HepG2 (cell line): ENCODE measurements around the gene MTA1. TPM values are rescaled to one million over a fixed set of nuclear protein-coding genes. Genes with fewer than 3 reads are reported as not detected.

ENCODE experiments used
- ATAC-seq: fragments of 200-7000 bp; cut with Tn5 transposase; 3 replicates; pipeline ENCODE4 v1.9.1; 2020; ENCODE audit warnings: mild to moderate bottlenecking, moderate library complexity
- BruUV-seq: library from RNA; stranded (reverse); fragments of 400-500 nt; replicated peaks from 2 replicates; lab custom pipeline; 2021; lab: Mats Ljungman, UMichigan
- CTCF ChIA-PET: fragments of 300-600 bp; formaldehyde crosslinking; extraction: SDS; loops from one replicate; lab custom pipeline; 2021; ENCODE audit warnings: low total read pairs, inconsistent platforms, low intra/inter-chr PET ratio; lab: Yijun Ruan, JAX
- POLR2A ChIA-PET: fragments of 350-600 bp; sonication (Branson Sonifier 250); formaldehyde crosslinking; loops from one replicate; lab custom pipeline; 2020; ENCODE audit warnings: antibody characterized with exemption, inconsistent platforms; lab: Yijun Ruan, JAX
- DNase-seq: peaks from one replicate; pipeline ENCODE4 v3.0.0-alpha.2; 2015; ENCODE audit warnings: low spot score
- FAIRE-seq: peaks from 3 replicates; lab custom pipeline; 2011; peaks lifted over from hg19 to GRCh38; lab: Jason Lieb, UNC
- H2AFZ ChIP-seq: one replicate; pipeline ENCODE4 v1.6.1; 2011; ENCODE audit warnings: low read length, inconsistent platforms
- H3K27ac ChIP-seq: fragments of 300-600 bp; 3 replicates; pipeline ENCODE4 v1.8.0; 2011; ENCODE audit warnings: mixed run types, mild to moderate bottlenecking, mixed read lengths, low read length, inconsistent platforms; ENCODE audit not compliant: insufficient read depth; ENCODE audit errors: extremely low read length
- H3K27me3 ChIP-seq, 2 experiments: fragments of 200-600 bp in 1 of 2; 2 replicates in 1 of 2; 3 replicates in 1 of 2; pipeline versions ENCODE4 v1.6.0 to v1.8.0; 2011; ENCODE audit warnings: low read length in 2 of 2, mild to moderate bottlenecking in 2 of 2, moderate library complexity in 2 of 2, inconsistent platforms in 1 of 2; ENCODE audit not compliant: insufficient read depth in 2 of 2, control insufficient read depth in 1 of 2
- H3K36me3 ChIP-seq, 2 experiments: fragments of 200-600 bp in 1 of 2; replicated peaks in 1 of 2; 2 replicates in 1 of 2; 3 replicates in 1 of 2; pipeline versions ENCODE4 v1.5.1 to v1.8.0; 2011; ENCODE audit warnings: low read length in 2 of 2, inconsistent platforms in 1 of 2; ENCODE audit not compliant: insufficient read depth in 2 of 2, control insufficient read depth in 1 of 2
- H3K4me1 ChIP-seq: 2 replicates; pipeline ENCODE4 v1.5.1; 2012; ENCODE audit warnings: low read length, inconsistent platforms; ENCODE audit not compliant: insufficient read depth
- H3K4me2 ChIP-seq: 2 replicates; pipeline ENCODE4 v1.6.0; 2011; ENCODE audit warnings: low read depth, low read length, inconsistent platforms
- H3K4me3 ChIP-seq, 3 experiments: fragments of 200-600 bp in 1 of 3; sonication (generic), shearing (Covaris generic) in 1 of 3; replicated peaks in 1 of 3; 2 replicates each; pipeline ENCODE4 v1.5.1; 2011 to 2016; ENCODE audit warnings: low read length in 3 of 3, inconsistent platforms in 2 of 3, low read depth in 2 of 3, mild to moderate bottlenecking in 2 of 3, control low read depth in 1 of 3, mixed read lengths in 1 of 3; ENCODE audit not compliant: insufficient read depth in 1 of 3
- H3K79me2 ChIP-seq: one replicate; pipeline ENCODE4 v1.6.1; 2011; ENCODE audit warnings: low read length, inconsistent platforms; ENCODE audit not compliant: insufficient read depth
- H3K9ac ChIP-seq: 2 replicates; pipeline ENCODE4 v1.6.0; 2011; ENCODE audit warnings: mild to moderate bottlenecking, low read depth, low read length, inconsistent platforms; ENCODE audit not compliant: insufficient read depth
- H3K9me3 ChIP-seq: 2 replicates; pipeline ENCODE4 v1.5.1; 2012; ENCODE audit warnings: mild to moderate bottlenecking, low read length
- H4K20me1 ChIP-seq: 2 replicates; pipeline ENCODE4 v1.6.0; 2011; ENCODE audit warnings: inconsistent platforms, mild to moderate bottlenecking, low read length, moderate library complexity; ENCODE audit not compliant: insufficient read depth
- CENPT ChIP-seq: sonication (generic); formaldehyde crosslinking; IDR thresholded peaks from 2 replicates; pipeline ENCODE4 v1.8.0; 2022; ENCODE audit warnings: low read depth, mild to moderate bottlenecking, moderate library complexity, missing genetic modification reagents
- EZH2 ChIP-seq: conservative IDR thresholded peaks from 2 replicates; pipeline ENCODE4 v1.6.1; 2012; ENCODE audit warnings: mild to moderate bottlenecking, low read depth, low read length, moderate library complexity
- FIP1L1 ChIP-seq: fragments of 200-400 bp; formaldehyde crosslinking; IDR thresholded peaks from 2 replicates; pipeline ENCODE4 v1.6.1; 2018; ENCODE audit warnings: low read depth, mild to moderate bottlenecking, low read length, moderate library complexity, borderline replicate concordance; ENCODE audit not compliant: insufficient read depth
- GATAD2A ChIP-seq: IDR thresholded peaks from 2 replicates; pipeline ENCODE4 v1.6.1; 2016
- HDAC2 ChIP-seq: sonication (generic); formaldehyde crosslinking; IDR thresholded peaks from 2 replicates; pipeline ENCODE4 v1.4.0; 2020; ENCODE audit warnings: missing genetic modification reagents
- IRX3 ChIP-seq: sonication (generic); formaldehyde crosslinking; IDR thresholded peaks from 2 replicates; pipeline ENCODE4 v1.8.1; 2023; ENCODE audit warnings: mild to moderate bottlenecking, low read depth, missing genetic modification reagents, borderline replicate concordance
- KLF6 ChIP-seq: IDR thresholded peaks from 2 replicates; pipeline ENCODE4 v1.8.0; 2016; ENCODE audit warnings: missing biosample characterization, missing genetic modification reagents
- SNRNP70 ChIP-seq: fragments of 200-400 bp; formaldehyde crosslinking; IDR thresholded peaks from 2 replicates; pipeline ENCODE4 v1.6.1; 2017; ENCODE audit warnings: mild to moderate bottlenecking, low read depth, low read length, moderate library complexity
- ZKSCAN8 ChIP-seq: IDR thresholded peaks from 2 replicates; pipeline ENCODE4 v1.6.1; 2016; ENCODE audit warnings: borderline replicate concordance, missing genetic modification reagents, missing compliant biosample characterization
- ZNF20 ChIP-seq: sonication (generic); formaldehyde crosslinking; IDR thresholded peaks from 2 replicates; pipeline ENCODE4 v1.4.0; 2020; ENCODE audit warnings: mild to moderate bottlenecking, moderate library complexity, missing genetic modification reagents
- ZNF543 ChIP-seq: sonication (generic); formaldehyde crosslinking; IDR thresholded peaks from 2 replicates; pipeline ENCODE4 v1.4.0; 2020; ENCODE audit warnings: mild to moderate bottlenecking, missing genetic modification reagents
- WGBS: methylation state at CpG from one replicate; pipeline ENCODE4 v1.1.6; 2017; ENCODE audit warnings: low lambda C conversion rate; 5-methylcytosine and 5-hydroxymethylcytosine counted together
- in situ Hi-C: cut with HindIII; loops from 2 replicates; pipeline ENCODE4 v1.10.0; 2017; ENCODE audit warnings: low pct_unique_long_range_greater_than_20kb; ENCODE audit not compliant: extremely low pct_ligation_motif_present
- intact Hi-C: fragments of 100-400 bp; cut with micrococcal nuclease; formaldehyde crosslinking; loops from one replicate; pipeline ENCODE4 v1.10.0; 2022; ENCODE audit not compliant: unreplicated experiment
- polyA plus RNA-seq, 8 experiments: library from polyadenylated mRNA; depleted of rRNA in 3 of 8; stranded (reverse) in 7 of 8; unstranded in 1 of 8; fragments of >200 nt; fragmentation: Illumina TruSeq in 4 of 8; extraction: Trizol in 4 of 8; gene quantifications; 2 replicates each; pipeline versions ENCODE4 v1.2.1 to v1.2.3, GENCODE V29; 2011 to 2016; ENCODE audit warnings: low read depth in 4 of 8, missing spikeins in 1 of 8, mixed read lengths in 1 of 8; ENCODE audit not compliant: insufficient read depth in 1 of 8
- total RNA-seq, 5 experiments: library from RNA; depleted of rRNA; stranded (reverse); fragments of >200 nt; fragmentation: Illumina TruSeq; extraction: Trizol; gene quantifications; 2 replicates each; pipeline ENCODE4 v1.2.3, GENCODE V29; 2016; ENCODE audit warnings: low read depth in 1 of 5
- TF ChIP-seq, protein P1 (sequence below): IDR thresholded peaks from 2 replicates; pipeline ENCODE4 v1.6.1; 2016; ENCODE audit warnings: missing compliant biosample characterization, missing genetic modification reagents, borderline replicate concordance
- TF ChIP-seq, protein P2 (sequence below): sonication (generic); formaldehyde crosslinking; IDR thresholded peaks from 2 replicates; pipeline ENCODE4 v1.5.0; 2020; ENCODE audit warnings: mild to moderate bottlenecking, missing genetic modification reagents
- TF ChIP-seq, protein P3 (sequence below): sonication (generic); formaldehyde crosslinking; conservative IDR thresholded peaks from 2 replicates; pipeline ENCODE4 v1.4.0; 2020; ENCODE audit warnings: missing genetic modification reagents
- TF ChIP-seq, protein P4 (sequence below): sonication (generic); formaldehyde crosslinking; IDR thresholded peaks from 2 replicates; pipeline ENCODE4 v1.4.0; 2020; ENCODE audit warnings: missing genetic modification reagents
- TF ChIP-seq, protein P5 (sequence below): sonication (generic); formaldehyde crosslinking; IDR thresholded peaks from 2 replicates; pipeline ENCODE4 v1.4.0; 2020; ENCODE audit warnings: missing genetic modification reagents, borderline replicate concordance

Gene MTA1
- total and polyA plus RNA-seq, 2 of the 13 experiments (the other 11 are each of a cell fraction or from before 2014, with no cell fraction given), result 35.2 to 85.8 TPM

DNA sequence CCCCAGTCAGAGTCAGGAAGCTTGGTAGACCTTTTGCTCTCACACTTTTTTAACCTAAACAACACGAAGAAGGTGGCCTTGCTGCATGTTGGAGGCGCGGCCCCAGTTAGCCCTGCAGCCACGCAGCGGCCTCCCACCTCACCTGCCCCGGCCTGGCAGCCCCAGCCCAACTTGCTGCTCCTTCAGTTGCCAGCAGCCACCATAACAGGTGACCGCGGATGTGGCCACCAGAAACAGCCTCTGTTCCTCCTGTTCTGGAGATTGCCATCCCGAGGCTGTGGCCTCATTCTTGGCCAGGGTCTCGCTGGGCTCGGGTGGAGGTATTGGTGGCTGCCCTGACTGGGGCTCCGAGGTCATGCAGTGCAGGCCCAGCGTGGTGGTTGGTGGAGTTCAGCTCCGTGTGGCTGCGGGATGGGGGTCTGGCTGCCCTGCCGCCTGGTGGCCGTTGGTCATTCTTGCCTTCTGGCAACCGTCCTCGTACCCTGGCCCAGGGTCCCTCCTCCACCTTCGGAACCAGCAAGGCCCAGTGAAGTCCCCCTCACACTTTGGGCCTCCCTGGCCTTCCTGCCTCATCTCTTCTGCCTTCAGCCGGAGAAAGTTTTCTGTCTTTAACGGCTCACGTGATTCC is 42.0 kb upstream of the MTA1 start:
- Histone ChIP-seq H3K4me1 (no peaks in the 10 kb centered on the region), H3K4me3 (no peak overlapping the region), H3K36me3 (no peaks in the 10 kb centered on the region), H3K4me2 (no peak overlapping the region), H3K9me3 (no peaks in the 10 kb centered on the region), H2AFZ (no peak overlapping the region), H3K9ac (no peak overlapping the region), H3K27ac (no peak overlapping the region), H3K27me3 (no peaks in the 10 kb centered on the region), H3K79me2 (no peaks in the 10 kb centered on the region), H4K20me1 (no peaks in the 10 kb centered on the region)
- in situ Hi-C loops (loop anchor here (5.0 kb wide), 2 partner anchors 110 to 155 kb away; partner anchors contain the start of gene CRIP1), intact Hi-C loops (no loop called here)
- WGBS, result 88% methylated on average over 17 of the region's 23 CpGs
- ATAC-seq (peak; percentile 8; the same call in 1 of the 3 replicates), DNase-seq (no peak), FAIRE-seq (no peak)
- ChIA-PET CTCF (no interaction called here), POLR2A (no interaction called here)
- BruUV-seq, result no TSS peak
- TF ChIP-seq SNRNP70 (no peak), ZNF543 (CRISPR knock-in tag) (no peak), ZNF20 (CRISPR knock-in tag) (no peak), ZKSCAN8 (no peak), FIP1L1 (no peak), HDAC2 (CRISPR knock-in tag) (no peak), GATAD2A (CRISPR knock-in tag) (no peak), KLF6 (CRISPR knock-in tag) (no peak), CENPT (CRISPR knock-in tag) (no peak), EZH2 (no peak), IRX3 (CRISPR knock-in tag) (no peak)
- TF ChIP-seq, protein P1, sequence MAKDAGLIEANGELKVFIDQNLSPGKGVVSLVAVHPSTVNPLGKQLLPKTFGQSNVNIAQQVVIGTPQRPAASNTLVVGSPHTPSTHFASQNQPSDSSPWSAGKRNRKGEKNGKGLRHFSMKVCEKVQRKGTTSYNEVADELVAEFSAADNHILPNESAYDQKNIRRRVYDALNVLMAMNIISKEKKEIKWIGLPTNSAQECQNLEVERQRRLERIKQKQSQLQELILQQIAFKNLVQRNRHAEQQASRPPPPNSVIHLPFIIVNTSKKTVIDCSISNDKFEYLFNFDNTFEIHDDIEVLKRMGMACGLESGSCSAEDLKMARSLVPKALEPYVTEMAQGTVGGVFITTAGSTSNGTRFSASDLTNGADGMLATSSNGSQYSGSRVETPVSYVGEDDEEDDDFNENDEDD, result no peak
- TF ChIP-seq, protein P2, sequence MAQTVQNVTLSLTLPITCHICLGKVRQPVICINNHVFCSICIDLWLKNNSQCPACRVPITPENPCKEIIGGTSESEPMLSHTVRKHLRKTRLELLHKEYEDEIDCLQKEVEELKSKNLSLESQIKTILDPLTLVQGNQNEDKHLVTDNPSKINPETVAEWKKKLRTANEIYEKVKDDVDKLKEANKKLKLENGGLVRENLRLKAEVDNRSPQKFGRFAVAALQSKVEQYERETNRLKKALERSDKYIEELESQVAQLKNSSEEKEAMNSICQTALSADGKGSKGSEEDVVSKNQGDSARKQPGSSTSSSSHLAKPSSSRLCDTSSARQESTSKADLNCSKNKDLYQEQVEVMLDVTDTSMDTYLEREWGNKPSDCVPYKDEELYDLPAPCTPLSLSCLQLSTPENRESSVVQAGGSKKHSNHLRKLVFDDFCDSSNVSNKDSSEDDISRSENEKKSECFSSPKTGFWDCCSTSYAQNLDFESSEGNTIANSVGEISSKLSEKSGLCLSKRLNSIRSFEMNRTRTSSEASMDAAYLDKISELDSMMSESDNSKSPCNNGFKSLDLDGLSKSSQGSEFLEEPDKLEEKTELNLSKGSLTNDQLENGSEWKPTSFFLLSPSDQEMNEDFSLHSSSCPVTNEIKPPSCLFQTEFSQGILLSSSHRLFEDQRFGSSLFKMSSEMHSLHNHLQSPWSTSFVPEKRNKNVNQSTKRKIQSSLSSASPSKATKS (CRISPR knock-in tag), result no peak
- TF ChIP-seq, protein P3, sequence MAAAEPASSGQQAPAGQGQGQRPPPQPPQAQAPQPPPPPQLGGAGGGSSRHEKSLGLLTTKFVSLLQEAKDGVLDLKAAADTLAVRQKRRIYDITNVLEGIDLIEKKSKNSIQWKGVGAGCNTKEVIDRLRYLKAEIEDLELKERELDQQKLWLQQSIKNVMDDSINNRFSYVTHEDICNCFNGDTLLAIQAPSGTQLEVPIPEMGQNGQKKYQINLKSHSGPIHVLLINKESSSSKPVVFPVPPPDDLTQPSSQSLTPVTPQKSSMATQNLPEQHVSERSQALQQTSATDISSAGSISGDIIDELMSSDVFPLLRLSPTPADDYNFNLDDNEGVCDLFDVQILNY (CRISPR knock-in tag), result no peak
- TF ChIP-seq, protein P4, sequence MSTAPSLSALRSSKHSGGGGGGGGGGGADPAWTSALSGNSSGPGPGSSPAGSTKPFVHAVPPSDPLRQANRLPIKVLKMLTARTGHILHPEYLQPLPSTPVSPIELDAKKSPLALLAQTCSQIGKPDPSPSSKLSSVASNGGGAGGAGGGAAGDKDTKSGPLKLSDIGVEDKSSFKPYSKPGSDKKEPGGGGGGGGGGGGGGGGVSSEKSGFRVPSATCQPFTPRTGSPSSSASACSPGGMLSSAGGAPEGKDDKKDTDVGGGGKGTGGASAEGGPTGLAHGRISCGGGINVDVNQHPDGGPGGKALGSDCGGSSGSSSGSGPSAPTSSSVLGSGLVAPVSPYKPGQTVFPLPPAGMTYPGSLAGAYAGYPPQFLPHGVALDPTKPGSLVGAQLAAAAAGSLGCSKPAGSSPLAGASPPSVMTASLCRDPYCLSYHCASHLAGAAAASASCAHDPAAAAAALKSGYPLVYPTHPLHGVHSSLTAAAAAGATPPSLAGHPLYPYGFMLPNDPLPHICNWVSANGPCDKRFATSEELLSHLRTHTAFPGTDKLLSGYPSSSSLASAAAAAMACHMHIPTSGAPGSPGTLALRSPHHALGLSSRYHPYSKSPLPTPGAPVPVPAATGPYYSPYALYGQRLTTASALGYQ (CRISPR knock-in tag), result no peak
- TF ChIP-seq, protein P5, sequence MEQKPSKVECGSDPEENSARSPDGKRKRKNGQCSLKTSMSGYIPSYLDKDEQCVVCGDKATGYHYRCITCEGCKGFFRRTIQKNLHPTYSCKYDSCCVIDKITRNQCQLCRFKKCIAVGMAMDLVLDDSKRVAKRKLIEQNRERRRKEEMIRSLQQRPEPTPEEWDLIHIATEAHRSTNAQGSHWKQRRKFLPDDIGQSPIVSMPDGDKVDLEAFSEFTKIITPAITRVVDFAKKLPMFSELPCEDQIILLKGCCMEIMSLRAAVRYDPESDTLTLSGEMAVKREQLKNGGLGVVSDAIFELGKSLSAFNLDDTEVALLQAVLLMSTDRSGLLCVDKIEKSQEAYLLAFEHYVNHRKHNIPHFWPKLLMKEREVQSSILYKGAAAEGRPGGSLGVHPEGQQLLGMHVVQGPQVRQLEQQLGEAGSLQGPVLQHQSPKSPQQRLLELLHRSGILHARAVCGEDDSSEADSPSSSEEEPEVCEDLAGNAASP (CRISPR knock-in tag), result no peak
